GM23338 (cell line): ENCODE results near the gene CD44. TPM values are rescaled to one million over a fixed set of nuclear protein-coding genes. Genes with fewer than 3 reads are reported as not detected.

Experiments used
- ATAC-seq: fragments of 200-7000 bp; cut with Tn5 transposase; 3 replicates; pipeline ENCODE4 v1.9.1; 2020
- DNase-seq: peaks from one replicate; pipeline ENCODE4 v3.0.0-alpha.2; 2015; ENCODE audit warnings: low spot score
- H2AFZ ChIP-seq: fragments of 200-600 bp; sonication (generic); 2 replicates; pipeline ENCODE4 v1.8.0; 2016; ENCODE audit warnings: antibody characterized with exemption, mild to moderate bottlenecking, moderate library complexity
- H3F3A ChIP-seq: fragments of 200-600 bp; sonication (generic); replicated peaks from 2 replicates; pipeline ENCODE4 v1.8.0; 2017; ENCODE audit warnings: antibody characterized with exemption, mixed run types, low read depth
- H3K27ac ChIP-seq: fragments of 200-600 bp; sonication (generic); 2 replicates; pipeline ENCODE4 v1.6.1; 2016; ENCODE audit warnings: low read depth
- H3K27me3 ChIP-seq: fragments of 200-600 bp; sonication (generic); 2 replicates; pipeline ENCODE4 v1.8.0; 2016; ENCODE audit warnings: mild to moderate bottlenecking, mixed run types, moderate library complexity; ENCODE audit not compliant: insufficient read depth
- H3K36me3 ChIP-seq: fragments of 200-600 bp; sonication (generic); 2 replicates; pipeline ENCODE4 v1.8.0; 2016; ENCODE audit warnings: mild to moderate bottlenecking; ENCODE audit not compliant: insufficient read depth
- H3K4me1 ChIP-seq: fragments of 200-600 bp; sonication (generic); 2 replicates; pipeline ENCODE4 v1.8.0; 2016; ENCODE audit warnings: mild to moderate bottlenecking, moderate library complexity; ENCODE audit not compliant: insufficient read depth
- H3K4me2 ChIP-seq: fragments of 200-600 bp; sonication (generic); 2 replicates; pipeline ENCODE4 v1.7.1; 2017; ENCODE audit warnings: mixed run types
- H3K4me3 ChIP-seq: fragments of 200-600 bp; sonication (generic); 2 replicates; pipeline ENCODE4 v1.6.1; 2016; ENCODE audit warnings: mixed run types
- H3K79me2 ChIP-seq: fragments of 200-600 bp; sonication (generic); replicated peaks from 2 replicates; pipeline ENCODE4 v1.8.0; 2017; ENCODE audit warnings: mild to moderate bottlenecking; ENCODE audit not compliant: insufficient read depth
- H3K9me2 ChIP-seq: fragments of 200-600 bp; sonication (generic); 2 replicates; pipeline ENCODE4 v1.8.0; 2017; ENCODE audit not compliant: insufficient read depth
- H4K20me1 ChIP-seq: fragments of 200-600 bp; sonication (generic); replicated peaks from 2 replicates; pipeline ENCODE4 v1.8.0; 2017; ENCODE audit warnings: mild to moderate bottlenecking; ENCODE audit not compliant: insufficient read depth
- H3K27ac Mint-ChIP-seq: 2 replicates; pipeline ENCODE4 v1.8.0; 2020; ENCODE audit warnings: inconsistent platforms, mild to moderate bottlenecking, moderate library complexity, mixed read lengths
- H3K27me3 Mint-ChIP-seq: 3 replicates; pipeline ENCODE4 v1.8.0; 2022; ENCODE audit warnings: low read depth, mild to moderate bottlenecking, moderate library complexity, mixed read lengths, inconsistent platforms; ENCODE audit not compliant: insufficient read depth, poor library complexity
- H3K36me3 Mint-ChIP-seq: 3 replicates; pipeline ENCODE4 v1.8.0; 2021; ENCODE audit warnings: low read depth, mild to moderate bottlenecking, inconsistent platforms, moderate library complexity, mixed read lengths
- H3K4me1 Mint-ChIP-seq: 3 replicates; pipeline ENCODE4 v1.8.0; 2020; ENCODE audit warnings: mild to moderate bottlenecking, inconsistent platforms, mixed read lengths
- H3K4me3 Mint-ChIP-seq: 3 replicates; pipeline ENCODE4 v1.8.0; 2021; ENCODE audit warnings: moderate library complexity, mild to moderate bottlenecking, inconsistent platforms, mixed read lengths
- H3K9me3 Mint-ChIP-seq: 3 replicates; pipeline ENCODE4 v1.8.0; 2020; ENCODE audit warnings: moderate library complexity, mild to moderate bottlenecking, inconsistent platforms, mixed read lengths
- CREB1 ChIP-seq: fragments of 250-450 bp; sonication (Bioruptor Pico); IDR thresholded peaks from 2 replicates; pipeline ENCODE4 v1.5.0; 2020; ENCODE audit warnings: low read depth, mild to moderate bottlenecking, moderate library complexity
- EZH2 ChIP-seq: fragments of 200-600 bp; sonication (generic); IDR thresholded peaks from one replicate; pipeline ENCODE4 v1.8.0; 2017; ENCODE audit warnings: antibody characterized with exemption, mild to moderate bottlenecking, low read depth; ENCODE audit not compliant: unreplicated experiment
- EZH2phosphoT487 ChIP-seq: fragments of 200-600 bp; sonication (generic); IDR thresholded peaks from one replicate; pipeline ENCODE4 v1.8.1; 2018; ENCODE audit warnings: antibody characterized with exemption; ENCODE audit not compliant: unreplicated experiment
- JUNB ChIP-seq: IDR thresholded peaks from one replicate; pipeline ENCODE4 v1.6.1; 2016; ENCODE audit warnings: antibody characterized with exemption; ENCODE audit not compliant: unreplicated experiment
- NANOG ChIP-seq: IDR thresholded peaks from 2 replicates; pipeline ENCODE4 v1.6.1; 2016; ENCODE audit warnings: antibody characterized with exemption, borderline replicate concordance
- POLR2AphosphoS5 ChIP-seq: IDR thresholded peaks from 2 replicates; pipeline ENCODE4 v1.6.1; 2016; ENCODE audit warnings: antibody characterized with exemption, low read depth
- REST ChIP-seq: IDR thresholded peaks from one replicate; pipeline ENCODE4 v1.6.1; 2018; ENCODE audit warnings: antibody characterized with exemption; ENCODE audit not compliant: unreplicated experiment
- STAT1 ChIP-seq: IDR thresholded peaks from one replicate; pipeline ENCODE4 v1.6.1; 2016; ENCODE audit warnings: antibody characterized with exemption; ENCODE audit not compliant: unreplicated experiment
- ZNF114 ChIP-seq: fragments of 250-450 bp; sonication (Bioruptor Pico); IDR thresholded peaks from 2 replicates; pipeline ENCODE4 v1.5.0; 2020; ENCODE audit warnings: mild to moderate bottlenecking, moderate library complexity
- ZNF331 ChIP-seq: fragments of 250-450 bp; sonication (Bioruptor Pico); IDR thresholded peaks from 2 replicates; pipeline ENCODE4 v1.5.0; 2020; ENCODE audit warnings: low read depth, mild to moderate bottlenecking, moderate library complexity
- polyA plus RNA-seq: library from polyadenylated mRNA; unstranded; fragments of >200 nt; fragmentation: Nextera tagmentation; extraction: Ambion mirVana; gene quantifications from 2 replicates; pipeline ENCODE4 v1.2.1, GENCODE V29; 2016
- total RNA-seq: library from RNA; depleted of rRNA; stranded (reverse); fragments of >200 nt; shearing (Covaris generic); gene quantifications from 2 replicates; pipeline ENCODE4 v1.2.3, GENCODE V29; 2014
- TF ChIP-seq, protein P1 (sequence below): IDR thresholded peaks from 2 replicates; pipeline ENCODE4 v1.6.1; 2016; ENCODE audit warnings: antibody characterized with exemption
- TF ChIP-seq, protein P2 (sequence below): fragments of 250-450 bp; sonication (Bioruptor Pico); IDR thresholded peaks from 2 replicates; pipeline ENCODE4 v1.5.0; 2020; ENCODE audit warnings: mild to moderate bottlenecking, moderate library complexity
- TF ChIP-seq, protein P3 (sequence below), 2 experiments: fragments of 200-600 bp in 1 of 2; sonication (generic) in 1 of 2; conservative IDR thresholded peaks; 2 replicates each; pipeline versions ENCODE4 v1.5.1 to v1.6.1; 2016 to 2017; ENCODE audit warnings: antibody characterized with exemption in 2 of 2, low read depth in 2 of 2, mild to moderate bottlenecking in 2 of 2, moderate library complexity in 1 of 2

CD44 gene
- total and polyA plus RNA-seq, 2 experiments from 2014 or later = 4.0 to 10.1 TPM

- Histone ChIP-seq H3K27ac (no peak overlapping the region), H4K20me1 (no peaks in the 10 kb centered on the region), H3K4me1 (no peaks in the 10 kb centered on the region; the same call in 1 of the 2 replicates), H3K36me3 (no peaks in the 10 kb centered on the region), H2AFZ (no peak overlapping the region), H3K27me3 (no peaks in the 10 kb centered on the region), H3K4me3 (no peak overlapping the region), H3K79me2 (no peaks in the 10 kb centered on the region), H3F3A (no peaks in the 10 kb centered on the region), H3K9me2 (peaks cover 6% of the 10 kb centered on the region; the same call in 1 of the 2 replicates), H3K4me2 (no peak overlapping the region)
- DNase-seq (no peak), ATAC-seq (no peak)
- Mint-ChIP-seq H3K4me1 (peaks cover 8% of the 10 kb centered on the region; the same call in 2 of the 3 replicates), H3K36me3 (no peaks in the 10 kb centered on the region), H3K9me3 (no peaks in the 10 kb centered on the region), H3K4me3 (no peak overlapping the region), H3K27me3 (peaks cover 5% of the 10 kb centered on the region), H3K27ac (no peak overlapping the region)
- TF ChIP-seq EZH2 (no peak), REST (no peak), CREB1 (no peak), POLR2AphosphoS5 (no peak), NANOG (no peak), STAT1 (no peak), ZNF331 (CRISPR knock-in tag) (no peak), EZH2phosphoT487 (no peak), ZNF114 (CRISPR knock-in tag) (no peak), JUNB (no peak)
- TF ChIP-seq, protein P1, sequence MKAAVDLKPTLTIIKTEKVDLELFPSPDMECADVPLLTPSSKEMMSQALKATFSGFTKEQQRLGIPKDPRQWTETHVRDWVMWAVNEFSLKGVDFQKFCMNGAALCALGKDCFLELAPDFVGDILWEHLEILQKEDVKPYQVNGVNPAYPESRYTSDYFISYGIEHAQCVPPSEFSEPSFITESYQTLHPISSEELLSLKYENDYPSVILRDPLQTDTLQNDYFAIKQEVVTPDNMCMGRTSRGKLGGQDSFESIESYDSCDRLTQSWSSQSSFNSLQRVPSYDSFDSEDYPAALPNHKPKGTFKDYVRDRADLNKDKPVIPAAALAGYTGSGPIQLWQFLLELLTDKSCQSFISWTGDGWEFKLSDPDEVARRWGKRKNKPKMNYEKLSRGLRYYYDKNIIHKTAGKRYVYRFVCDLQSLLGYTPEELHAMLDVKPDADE = no peak
- TF ChIP-seq, protein P2, sequence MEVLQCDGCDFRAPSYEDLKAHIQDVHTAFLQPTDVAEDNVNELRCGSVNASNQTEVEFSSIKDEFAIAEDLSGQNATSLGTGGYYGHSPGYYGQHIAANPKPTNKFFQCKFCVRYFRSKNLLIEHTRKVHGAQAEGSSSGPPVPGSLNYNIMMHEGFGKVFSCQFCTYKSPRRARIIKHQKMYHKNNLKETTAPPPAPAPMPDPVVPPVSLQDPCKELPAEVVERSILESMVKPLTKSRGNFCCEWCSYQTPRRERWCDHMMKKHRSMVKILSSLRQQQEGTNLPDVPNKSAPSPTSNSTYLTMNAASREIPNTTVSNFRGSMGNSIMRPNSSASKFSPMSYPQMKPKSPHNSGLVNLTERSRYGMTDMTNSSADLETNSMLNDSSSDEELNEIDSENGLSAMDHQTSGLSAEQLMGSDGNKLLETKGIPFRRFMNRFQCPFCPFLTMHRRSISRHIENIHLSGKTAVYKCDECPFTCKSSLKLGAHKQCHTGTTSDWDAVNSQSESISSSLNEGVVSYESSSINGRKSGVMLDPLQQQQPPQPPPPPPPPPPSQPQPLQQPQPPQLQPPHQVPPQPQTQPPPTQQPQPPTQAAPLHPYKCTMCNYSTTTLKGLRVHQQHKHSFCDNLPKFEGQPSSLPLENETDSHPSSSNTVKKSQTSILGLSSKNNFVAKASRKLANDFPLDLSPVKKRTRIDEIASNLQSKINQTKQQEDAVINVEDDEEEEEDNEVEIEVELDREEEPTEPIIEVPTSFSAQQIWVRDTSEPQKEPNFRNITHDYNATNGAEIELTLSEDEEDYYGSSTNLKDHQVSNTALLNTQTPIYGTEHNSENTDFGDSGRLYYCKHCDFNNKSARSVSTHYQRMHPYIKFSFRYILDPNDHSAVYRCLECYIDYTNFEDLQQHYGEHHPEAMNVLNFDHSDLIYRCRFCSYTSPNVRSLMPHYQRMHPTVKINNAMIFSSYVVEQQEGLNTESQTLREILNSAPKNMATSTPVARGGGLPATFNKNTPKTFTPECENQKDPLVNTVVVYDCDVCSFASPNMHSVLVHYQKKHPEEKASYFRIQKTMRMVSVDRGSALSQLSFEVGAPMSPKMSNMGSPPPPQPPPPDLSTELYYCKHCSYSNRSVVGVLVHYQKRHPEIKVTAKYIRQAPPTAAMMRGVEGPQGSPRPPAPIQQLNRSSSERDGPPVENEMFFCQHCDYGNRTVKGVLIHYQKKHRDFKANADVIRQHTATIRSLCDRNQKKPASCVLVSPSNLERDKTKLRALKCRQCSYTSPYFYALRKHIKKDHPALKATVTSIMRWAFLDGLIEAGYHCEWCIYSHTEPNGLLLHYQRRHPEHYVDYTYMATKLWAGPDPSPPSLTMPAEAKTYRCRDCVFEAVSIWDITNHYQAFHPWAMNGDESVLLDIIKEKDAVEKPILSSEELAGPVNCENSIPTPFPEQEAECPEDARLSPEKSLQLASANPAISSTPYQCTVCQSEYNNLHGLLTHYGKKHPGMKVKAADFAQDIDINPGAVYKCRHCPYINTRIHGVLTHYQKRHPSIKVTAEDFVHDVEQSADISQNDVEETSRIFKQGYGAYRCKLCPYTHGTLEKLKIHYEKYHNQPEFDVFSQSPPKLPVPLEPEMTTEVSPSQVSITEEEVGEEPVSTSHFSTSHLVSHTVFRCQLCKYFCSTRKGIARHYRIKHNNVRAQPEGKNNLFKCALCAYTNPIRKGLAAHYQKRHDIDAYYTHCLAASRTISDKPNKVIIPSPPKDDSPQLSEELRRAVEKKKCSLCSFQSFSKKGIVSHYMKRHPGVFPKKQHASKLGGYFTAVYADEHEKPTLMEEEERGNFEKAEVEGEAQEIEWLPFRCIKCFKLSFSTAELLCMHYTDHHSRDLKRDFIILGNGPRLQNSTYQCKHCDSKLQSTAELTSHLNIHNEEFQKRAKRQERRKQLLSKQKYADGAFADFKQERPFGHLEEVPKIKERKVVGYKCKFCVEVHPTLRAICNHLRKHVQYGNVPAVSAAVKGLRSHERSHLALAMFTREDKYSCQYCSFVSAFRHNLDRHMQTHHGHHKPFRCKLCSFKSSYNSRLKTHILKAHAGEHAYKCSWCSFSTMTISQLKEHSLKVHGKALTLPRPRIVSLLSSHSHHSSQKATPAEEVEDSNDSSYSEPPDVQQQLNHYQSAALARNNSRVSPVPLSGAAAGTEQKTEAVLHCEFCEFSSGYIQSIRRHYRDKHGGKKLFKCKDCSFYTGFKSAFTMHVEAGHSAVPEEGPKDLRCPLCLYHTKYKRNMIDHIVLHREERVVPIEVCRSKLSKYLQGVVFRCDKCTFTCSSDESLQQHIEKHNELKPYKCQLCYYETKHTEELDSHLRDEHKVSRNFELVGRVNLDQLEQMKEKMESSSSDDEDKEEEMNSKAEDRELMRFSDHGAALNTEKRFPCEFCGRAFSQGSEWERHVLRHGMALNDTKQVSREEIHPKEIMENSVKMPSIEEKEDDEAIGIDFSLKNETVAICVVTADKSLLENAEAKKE (CRISPR knock-in tag) = no peak
- TF ChIP-seq, protein P3, sequence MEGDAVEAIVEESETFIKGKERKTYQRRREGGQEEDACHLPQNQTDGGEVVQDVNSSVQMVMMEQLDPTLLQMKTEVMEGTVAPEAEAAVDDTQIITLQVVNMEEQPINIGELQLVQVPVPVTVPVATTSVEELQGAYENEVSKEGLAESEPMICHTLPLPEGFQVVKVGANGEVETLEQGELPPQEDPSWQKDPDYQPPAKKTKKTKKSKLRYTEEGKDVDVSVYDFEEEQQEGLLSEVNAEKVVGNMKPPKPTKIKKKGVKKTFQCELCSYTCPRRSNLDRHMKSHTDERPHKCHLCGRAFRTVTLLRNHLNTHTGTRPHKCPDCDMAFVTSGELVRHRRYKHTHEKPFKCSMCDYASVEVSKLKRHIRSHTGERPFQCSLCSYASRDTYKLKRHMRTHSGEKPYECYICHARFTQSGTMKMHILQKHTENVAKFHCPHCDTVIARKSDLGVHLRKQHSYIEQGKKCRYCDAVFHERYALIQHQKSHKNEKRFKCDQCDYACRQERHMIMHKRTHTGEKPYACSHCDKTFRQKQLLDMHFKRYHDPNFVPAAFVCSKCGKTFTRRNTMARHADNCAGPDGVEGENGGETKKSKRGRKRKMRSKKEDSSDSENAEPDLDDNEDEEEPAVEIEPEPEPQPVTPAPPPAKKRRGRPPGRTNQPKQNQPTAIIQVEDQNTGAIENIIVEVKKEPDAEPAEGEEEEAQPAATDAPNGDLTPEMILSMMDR (conservative IDR thresholded peaks at IDR 0.05; ENCODE audit: low read depth in 2 of 2) = no peak
These were observed 136.8 kb downstream of the CD44 start for GRCh38 chr11:35275786-35276170.
